22Rv1 (cell line): Measurements from ENCODE around the gene PPP1R14C.

Experiments
- CTCF ChIP-seq: fragments of 450-650 bp; IDR thresholded peaks from 2 replicates; pipeline ENCODE4 v1.5.1; 2017; ENCODE audit warnings: mild to moderate bottlenecking
- ZFX ChIP-seq: fragments of 450-650 bp; IDR thresholded peaks from 2 replicates; pipeline ENCODE4 v1.6.1; 2017; ENCODE audit warnings: antibody characterized with exemption, borderline replicate concordance

GRCh38 chr6:150128425-150128824 is 14.4 kb upstream of the PPP1R14C start:
- TF ChIP-seq CTCF (no peak), ZFX (no peak)
